Measurements from ENCODE around the gene RUNX2. TPM values are rescaled to one million over a fixed set of nuclear protein-coding genes. Genes with fewer than 3 reads are reported as not detected.

The RUNX2 gene
- total RNA-seq, 1 donor from 2014 or later: 26.1 TPM

GRCh38 chr6:45514454-45515230 lies 186.5 kb downstream of the RUNX2 start:
- Histone ChIP-seq H3K9me3 (ENCODE audit: insufficient read depth, low read depth, low read length) (no peaks in the 10 kb centered on the region), H3K27me3 (ENCODE audit: insufficient read depth, low read length) (no peaks in the 10 kb centered on the region), H3K79me2 (ENCODE audit: insufficient read depth, low read length) (no peaks in the 10 kb centered on the region), H2AFZ (ENCODE audit: low read depth, low read length) (no peak overlapping the region), H3K4me2 (ENCODE audit: low read length) (no peak overlapping the region), H4K20me1 (ENCODE audit: insufficient read depth, low read length) (no peaks in the 10 kb centered on the region), H3K36me3 (ENCODE audit: insufficient read depth, low read length) (peaks cover 14% of the 10 kb centered on the region), H3K9ac (ENCODE audit: low read length) (no peak overlapping the region), H3K4me3 (ENCODE audit: insufficient read depth, low read depth, low read length) (no peak overlapping the region), H3K27ac (ENCODE audit: low read depth, low read length) (no peak overlapping the region), H3K4me1 (ENCODE audit: insufficient read depth, low read length) (peaks cover 2% of the 10 kb centered on the region)
- Mint-ChIP-seq H3K36me3 (ENCODE audit: low read depth, unreplicated experiment) (peaks cover 27% of the 10 kb centered on the region), H3K4me1 (ENCODE audit: low read depth, unreplicated experiment) (peaks cover 16% of the 10 kb centered on the region), H3K27ac (ENCODE audit: unreplicated experiment) (no peak overlapping the region), H3K4me3 (ENCODE audit: unreplicated experiment) (no peak overlapping the region), H3K9me3 (ENCODE audit: unreplicated experiment) (no peaks in the 10 kb centered on the region), H3K27me3 (ENCODE audit: low read depth, unreplicated experiment) (no peaks in the 10 kb centered on the region)
- TF ChIP-seq CTCF (IDR thresholded peaks at IDR 0.05; ENCODE audit: insufficient read depth, low read depth, low read length): no peak
- FAIRE-seq (no peak), DNase-seq (ENCODE audit: low read depth) (no peak)

- H3K36me3 Mint-ChIP-seq (ENCODE audit: low read depth, unreplicated experiment): peaks cover 20% of the 10 kb centered on the region
- no peaks in the 10 kb centered on the region for H3K9me3 Mint-ChIP-seq (ENCODE audit: unreplicated experiment)
- H3K36me3 ChIP-seq (ENCODE audit: insufficient read depth, low read length): peaks cover 6% of the 10 kb centered on the region
- H2AFZ ChIP-seq (ENCODE audit: low read depth, low read length): no peak overlapping the region
- H3K27ac ChIP-seq (ENCODE audit: low read depth, low read length): no peak overlapping the region
- H3K27ac Mint-ChIP-seq (ENCODE audit: unreplicated experiment): no peak overlapping the region
- H3K27me3 Mint-ChIP-seq (ENCODE audit: low read depth, unreplicated experiment): no peaks in the 10 kb centered on the region
- no peak overlapping the region for H3K9ac ChIP-seq (ENCODE audit: low read length)
- TF ChIP-seq CTCF (IDR thresholded peaks at IDR 0.05; ENCODE audit: insufficient read depth, low read depth, low read length) (no peak), EZH2 (IDR thresholded peaks at IDR 0.05; ENCODE audit: insufficient read depth, low read length) (no peak)
- H3K4me3 Mint-ChIP-seq (ENCODE audit: unreplicated experiment): no peak overlapping the region
- H3K27me3 ChIP-seq (ENCODE audit: insufficient read depth, low read length): no peaks in the 10 kb centered on the region
- DNase-seq (ENCODE audit: low read depth): no peak
- H4K20me1 ChIP-seq (ENCODE audit: insufficient read depth, low read length): no peaks in the 10 kb centered on the region
- FAIRE-seq: no peak
- no peaks in the 10 kb centered on the region for H3K9me3 ChIP-seq (ENCODE audit: insufficient read depth, low read depth, low read length)
- H3K4me3 ChIP-seq (ENCODE audit: insufficient read depth, low read depth, low read length): no peak overlapping the region
- H3K4me1 ChIP-seq (ENCODE audit: insufficient read depth, low read length): peaks cover 20% of the 10 kb centered on the region
- H3K79me2 ChIP-seq (ENCODE audit: insufficient read depth, low read length): no peaks in the 10 kb centered on the region
- peaks cover 28% of the 10 kb centered on the region for H3K4me1 Mint-ChIP-seq (ENCODE audit: low read depth, unreplicated experiment)
- no peak overlapping the region for H3K4me2 ChIP-seq (ENCODE audit: low read length)
These were observed 190.0 kb downstream of the RUNX2 start for GRCh38 chr6:45518013-45518720.

- FAIRE-seq: no peak
These were observed 193.1 kb downstream of the RUNX2 start for GRCh38 chr6:45521226-45521625.

More at GRCh38 chr6:45521226-45521625, 193.1 kb downstream of the RUNX2 start:
- H3K4me1 ChIP-seq (ENCODE audit: insufficient read depth, low read length): peaks cover 17% of the 10 kb centered on the region
- Mint-ChIP-seq H3K36me3 (ENCODE audit: low read depth, unreplicated experiment) (peaks cover 18% of the 10 kb centered on the region), H3K27me3 (ENCODE audit: low read depth, unreplicated experiment) (no peaks in the 10 kb centered on the region), H3K9me3 (ENCODE audit: unreplicated experiment) (no peaks in the 10 kb centered on the region), H3K4me3 (ENCODE audit: unreplicated experiment) (no peak overlapping the region), H3K4me1 (ENCODE audit: low read depth, unreplicated experiment) (peaks cover 18% of the 10 kb centered on the region), H3K27ac (ENCODE audit: unreplicated experiment) (no peak overlapping the region)
- H3K36me3 ChIP-seq (ENCODE audit: insufficient read depth, low read length): peaks cover 3% of the 10 kb centered on the region
- no peak overlapping the region for H3K9ac ChIP-seq (ENCODE audit: low read length)
- H2AFZ ChIP-seq (ENCODE audit: low read depth, low read length): no peak overlapping the region
- no peak overlapping the region for H3K27ac ChIP-seq (ENCODE audit: low read depth, low read length)
- no peaks in the 10 kb centered on the region for H3K9me3 ChIP-seq (ENCODE audit: insufficient read depth, low read depth, low read length)
- H3K27me3 ChIP-seq (ENCODE audit: insufficient read depth, low read length): no peaks in the 10 kb centered on the region
- TF ChIP-seq EZH2 (IDR thresholded peaks at IDR 0.05; ENCODE audit: insufficient read depth, low read length): no peak
- no peak for TF ChIP-seq CTCF (IDR thresholded peaks at IDR 0.05; ENCODE audit: insufficient read depth, low read depth, low read length)
- H4K20me1 ChIP-seq (ENCODE audit: insufficient read depth, low read length): no peaks in the 10 kb centered on the region
- DNase-seq (ENCODE audit: low read depth): no peak
- H3K4me2 ChIP-seq (ENCODE audit: low read length): peak overlapping the region; percentile 47
- H3K79me2 ChIP-seq (ENCODE audit: insufficient read depth, low read length): no peaks in the 10 kb centered on the region
- H3K4me3 ChIP-seq (ENCODE audit: insufficient read depth, low read depth, low read length): no peak overlapping the region
